HFFc6 (cell line): ENCODE measurements around the gene EHBP1L1. TPM values are rescaled to one million over a fixed set of nuclear protein-coding genes. Genes with fewer than 3 reads are reported as not detected.

Experiments used
- DNase-seq: peaks from one replicate; pipeline ENCODE4 v3.0.0-alpha.2; 2018
- H3K27ac Mint-ChIP-seq: 2 replicates; pipeline ENCODE4 v1.8.0; 2020; ENCODE audit warnings: mild to moderate bottlenecking, mixed read lengths
- H3K27me3 Mint-ChIP-seq: 2 replicates; pipeline ENCODE4 v1.8.0; 2021; ENCODE audit warnings: mild to moderate bottlenecking, moderate library complexity, mixed read lengths; ENCODE audit not compliant: insufficient read depth
- H3K36me3 Mint-ChIP-seq: 2 replicates; pipeline ENCODE4 v1.8.0; 2021; ENCODE audit warnings: low read depth, mixed read lengths
- H3K4me1 Mint-ChIP-seq: 2 replicates; pipeline ENCODE4 v1.8.0; 2020; ENCODE audit warnings: low read depth, mixed read lengths
- H3K4me3 Mint-ChIP-seq: 2 replicates; pipeline ENCODE4 v1.8.0; 2020; ENCODE audit warnings: mild to moderate bottlenecking, moderate library complexity, mixed read lengths
- H3K9me3 Mint-ChIP-seq: 2 replicates; pipeline ENCODE4 v1.8.0; 2020; ENCODE audit warnings: mild to moderate bottlenecking, mixed read lengths
- total RNA-seq, 6 experiments: library from RNA; stranded (reverse); fragmentation: NEBNext Ultra II Directional; extraction: Animal tissue kit (Norgen Biotek cat#: 25700); gene quantifications; 2 replicates in 1 of 6; 3 replicates in 5 of 6; pipeline ENCODE4 v1.2.3, GENCODE V29; 2021
- TF ChIP-seq, protein P1 (sequence below): fragments of 200-600 bp; sonication (generic); IDR thresholded peaks from 2 replicates; pipeline ENCODE4 v1.5.0; 2021; ENCODE audit warnings: antibody characterized with exemption, mild to moderate bottlenecking

EHBP1L1 gene
- total RNA-seq, 6 experiments from 2014 or later, result 47.5 to 69.3 (median 61.3) TPM

DNA sequence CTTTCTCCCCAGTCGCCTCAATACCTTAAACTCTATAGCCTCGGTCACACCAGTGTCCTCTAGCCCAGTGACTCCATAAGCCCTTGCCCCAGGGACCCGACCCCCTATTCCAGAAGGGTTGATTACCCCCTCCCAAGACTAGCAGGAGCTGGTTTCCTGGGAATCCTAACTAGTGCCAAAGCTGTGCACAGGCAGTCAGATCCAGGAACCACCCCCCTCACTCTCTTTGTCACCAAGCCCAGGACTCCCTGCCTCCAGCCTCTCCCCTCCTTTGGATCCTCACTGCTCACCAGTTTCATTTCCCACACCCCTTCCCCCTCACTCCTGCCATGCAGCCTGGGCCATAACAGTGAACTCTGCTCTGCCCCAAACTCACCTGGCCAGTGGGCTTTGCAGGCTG lies 27.5 kb upstream of the EHBP1L1 start:
- TF ChIP-seq, protein P1, sequence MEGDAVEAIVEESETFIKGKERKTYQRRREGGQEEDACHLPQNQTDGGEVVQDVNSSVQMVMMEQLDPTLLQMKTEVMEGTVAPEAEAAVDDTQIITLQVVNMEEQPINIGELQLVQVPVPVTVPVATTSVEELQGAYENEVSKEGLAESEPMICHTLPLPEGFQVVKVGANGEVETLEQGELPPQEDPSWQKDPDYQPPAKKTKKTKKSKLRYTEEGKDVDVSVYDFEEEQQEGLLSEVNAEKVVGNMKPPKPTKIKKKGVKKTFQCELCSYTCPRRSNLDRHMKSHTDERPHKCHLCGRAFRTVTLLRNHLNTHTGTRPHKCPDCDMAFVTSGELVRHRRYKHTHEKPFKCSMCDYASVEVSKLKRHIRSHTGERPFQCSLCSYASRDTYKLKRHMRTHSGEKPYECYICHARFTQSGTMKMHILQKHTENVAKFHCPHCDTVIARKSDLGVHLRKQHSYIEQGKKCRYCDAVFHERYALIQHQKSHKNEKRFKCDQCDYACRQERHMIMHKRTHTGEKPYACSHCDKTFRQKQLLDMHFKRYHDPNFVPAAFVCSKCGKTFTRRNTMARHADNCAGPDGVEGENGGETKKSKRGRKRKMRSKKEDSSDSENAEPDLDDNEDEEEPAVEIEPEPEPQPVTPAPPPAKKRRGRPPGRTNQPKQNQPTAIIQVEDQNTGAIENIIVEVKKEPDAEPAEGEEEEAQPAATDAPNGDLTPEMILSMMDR, result no peak
- no peak for DNase-seq
- Mint-ChIP-seq H3K36me3 (peaks cover 36% of the 10 kb centered on the region), H3K27me3 (peaks cover 3% of the 10 kb centered on the region), H3K4me3 (no peak overlapping the region), H3K9me3 (no peaks in the 10 kb centered on the region), H3K27ac (no peak overlapping the region), H3K4me1 (0 out of 2 replicates have a peak, but pooled peaks cover 5% of the 10 kb centered on the region)

DNA sequence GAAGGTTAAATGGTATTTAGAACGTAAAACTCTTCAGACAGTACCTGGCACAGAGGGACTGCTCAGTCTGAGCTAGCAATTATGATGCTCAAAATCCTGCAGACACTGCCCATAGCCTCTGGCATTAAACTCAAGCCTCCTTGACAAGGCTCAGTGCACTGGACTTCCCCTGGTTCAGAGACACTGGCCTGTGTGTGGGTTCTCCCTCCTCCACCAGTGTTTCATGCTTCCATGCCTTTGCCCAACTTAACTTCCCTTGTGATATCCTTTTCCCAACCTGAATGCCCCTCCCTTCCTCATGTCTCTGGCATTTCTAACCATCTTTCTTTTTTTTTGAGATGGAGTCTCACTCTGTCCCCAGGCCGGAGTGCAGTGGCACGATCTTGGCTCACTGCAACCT lies 26.8 kb upstream of the EHBP1L1 start:
- TF ChIP-seq, protein P1, result no peak
- peaks cover 3% of the 10 kb centered on the region for H3K27me3 Mint-ChIP-seq
- H3K4me3 Mint-ChIP-seq, result no peak overlapping the region
- H3K27ac Mint-ChIP-seq, result no peak overlapping the region
- DNase-seq, result no peak
- peaks cover 36% of the 10 kb centered on the region for H3K36me3 Mint-ChIP-seq
- H3K4me1 Mint-ChIP-seq, result 0 out of 2 replicates have a peak, but pooled peaks cover 5% of the 10 kb centered on the region
- H3K9me3 Mint-ChIP-seq, result no peaks in the 10 kb centered on the region

DNA sequence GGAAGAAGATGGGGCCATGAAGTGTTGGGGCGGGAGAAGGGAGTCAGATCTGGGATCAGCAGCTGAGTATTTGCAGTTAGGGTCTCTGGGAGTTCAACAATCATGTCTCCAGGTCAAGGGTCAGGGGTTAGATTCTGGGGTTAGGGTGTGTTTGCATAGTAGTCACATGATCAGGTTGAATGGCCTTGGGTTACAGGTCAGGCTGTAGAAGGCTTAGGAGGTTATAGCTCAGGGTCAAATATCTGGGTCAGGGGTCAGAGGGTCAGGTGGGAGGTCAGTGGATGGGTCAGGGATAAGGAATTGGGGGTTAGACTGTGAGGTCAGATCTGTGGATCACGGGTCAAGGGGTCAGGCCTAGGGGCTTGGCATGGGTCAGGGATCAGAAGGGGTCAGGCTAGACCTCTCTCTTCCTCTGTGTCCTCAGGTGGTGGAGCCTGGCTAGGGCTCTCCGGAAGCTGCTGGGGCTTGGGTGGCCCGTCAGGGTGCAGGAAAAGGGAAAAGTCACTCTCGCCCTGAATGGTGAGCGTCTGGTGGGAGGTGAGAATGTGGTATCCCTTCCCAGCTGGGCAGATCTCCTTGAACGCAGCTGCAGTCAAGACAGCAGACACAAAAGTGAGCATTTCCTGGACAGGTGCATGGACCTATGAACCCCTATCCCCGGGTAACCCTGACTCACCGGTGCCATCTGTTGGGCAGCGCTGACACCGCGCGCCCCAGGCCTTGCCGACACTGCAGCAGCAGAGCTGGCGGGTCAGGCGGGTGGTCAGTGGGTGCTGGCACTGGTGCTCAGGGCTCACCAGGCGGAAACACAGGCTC lies 24.1 kb upstream of the EHBP1L1 start:
- Mint-ChIP-seq H3K27me3 (peaks cover 3% of the 10 kb centered on the region), H3K36me3 (peaks cover 40% of the 10 kb centered on the region), H3K4me1 (peaks cover 29% of the 10 kb centered on the region), H3K27ac (no peak overlapping the region; the same call in 1 of the 2 replicates), H3K9me3 (no peaks in the 10 kb centered on the region), H3K4me3 (no peak overlapping the region)
- TF ChIP-seq, protein P1, result peak; percentile 68
- no peak for DNase-seq

DNA sequence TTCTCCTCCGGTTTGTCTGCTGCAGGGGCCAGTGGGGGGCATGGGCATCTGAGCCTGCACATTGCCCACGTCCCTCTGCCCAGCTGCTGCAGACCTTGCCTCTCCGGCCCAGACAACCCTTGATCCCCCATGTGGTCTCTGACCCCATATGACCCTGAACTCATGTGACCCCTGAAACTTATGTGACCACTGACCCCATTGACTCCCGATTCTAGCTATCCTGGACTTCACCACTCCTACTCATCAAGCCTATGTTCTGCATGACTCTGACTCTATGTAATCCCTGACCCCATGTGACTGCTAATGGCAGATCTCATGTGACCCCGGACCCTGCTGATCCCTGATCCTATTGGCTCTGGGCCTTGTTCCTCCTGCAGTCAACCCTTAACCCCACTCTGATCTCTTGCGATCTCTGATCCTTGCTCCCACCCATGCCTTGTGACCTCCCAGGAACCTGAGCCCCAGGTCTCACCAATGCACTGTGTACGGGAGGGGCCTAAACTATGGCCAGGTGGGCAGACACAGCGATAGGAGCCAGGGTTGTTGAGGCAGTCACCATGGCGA lies 23.4 kb upstream of the EHBP1L1 start:
- TF ChIP-seq, protein P1, result no peak; the same call in 1 of the 2 replicates
- H3K4me3 Mint-ChIP-seq, result no peak overlapping the region
- peaks cover 36% of the 10 kb centered on the region for H3K4me1 Mint-ChIP-seq
- peaks cover 40% of the 10 kb centered on the region for H3K36me3 Mint-ChIP-seq
- H3K9me3 Mint-ChIP-seq, result no peaks in the 10 kb centered on the region
- H3K27me3 Mint-ChIP-seq, result peaks cover 3% of the 10 kb centered on the region
- H3K27ac Mint-ChIP-seq, result peak overlapping the region; percentile 46
- no peak for DNase-seq

DNA sequence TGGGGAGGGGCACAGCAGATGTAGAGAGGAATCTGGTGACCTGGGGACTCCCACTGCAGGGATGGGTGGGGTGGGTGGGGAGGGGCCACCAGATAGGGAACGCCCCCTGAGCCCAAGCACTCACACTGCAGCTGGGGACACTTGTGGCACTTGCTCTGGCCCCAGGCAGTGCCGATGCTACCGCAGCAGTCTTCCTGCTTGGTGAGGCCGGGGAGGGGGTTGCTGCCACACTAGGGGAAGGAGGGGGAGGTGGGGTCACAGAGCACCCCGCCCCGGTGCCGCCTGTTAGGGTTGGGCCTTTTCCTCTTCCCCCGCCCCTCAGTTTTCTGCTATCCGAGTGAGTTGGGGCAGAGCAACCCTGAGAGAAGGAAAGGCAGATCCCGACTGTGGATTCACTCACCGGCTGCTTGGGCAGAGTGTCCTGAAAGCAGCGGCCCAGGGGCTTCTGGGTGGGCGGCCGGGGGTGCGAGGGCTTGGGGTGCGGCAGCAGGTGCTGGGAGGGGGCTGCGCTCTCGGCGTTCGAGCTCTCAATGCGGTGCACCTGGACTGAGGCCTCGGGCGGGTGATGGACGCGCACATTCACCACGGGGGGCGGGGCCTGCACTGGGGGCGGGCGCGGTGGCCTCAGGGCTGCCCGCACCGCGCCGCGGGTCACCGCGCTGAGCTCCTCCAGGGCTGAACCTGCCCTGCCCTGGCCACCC lies 22.4 kb upstream of the EHBP1L1 start:
- H3K36me3 Mint-ChIP-seq, result peaks cover 33% of the 10 kb centered on the region
- H3K9me3 Mint-ChIP-seq, result no peaks in the 10 kb centered on the region
- TF ChIP-seq, protein P1, result no peak
- H3K27me3 Mint-ChIP-seq, result peaks cover 3% of the 10 kb centered on the region
- H3K4me1 Mint-ChIP-seq, result peaks cover 36% of the 10 kb centered on the region
- no peak for DNase-seq
- H3K27ac Mint-ChIP-seq, result no peak overlapping the region
- no peak overlapping the region for H3K4me3 Mint-ChIP-seq
